CD14-positive monocyte (primary cell): ENCODE data around the gene S100P. TPM values are rescaled to one million over a fixed set of nuclear protein-coding genes. Genes with fewer than 3 reads are reported as not detected.

Source experiments
- DNase-seq, 3 donors: peaks; one replicate each; pipeline ENCODE4 v3.0.0-alpha.2; 2011 to 2022
- H2AFZ ChIP-seq: 2 replicates; pipeline ENCODE4 v1.6.0; 2012; ENCODE audit warnings: mild to moderate bottlenecking, low read depth, low read length, inconsistent platforms; ENCODE audit not compliant: insufficient read depth, poor library complexity, severe bottlenecking
- H3K27ac ChIP-seq, 2 donors: 1 replicate in 1 of 2; 2 replicates in 1 of 2; pipeline ENCODE4 v1.5.1; 2012 to 2013; ENCODE audit warnings: low read length in 2 of 2, control low read depth in 1 of 2, inconsistent platforms in 1 of 2, low read depth in 1 of 2, mild to moderate bottlenecking in 1 of 2
- H3K27me3 ChIP-seq, 2 donors: one replicate each; pipeline versions ENCODE4 v1.6.0 to v1.6.1; 2011 to 2013; ENCODE audit warnings: low read length in 2 of 2; ENCODE audit not compliant: control insufficient read depth in 2 of 2, insufficient read depth in 2 of 2
- H3K36me3 ChIP-seq, 2 donors: replicated peaks in 1 of 2; 1 replicate in 1 of 2; 2 replicates in 1 of 2; pipeline versions ENCODE4 v1.5.1 to v1.6.1; 2012 to 2013; ENCODE audit warnings: low read length in 2 of 2, control low read depth in 1 of 2, inconsistent platforms in 1 of 2, mild to moderate bottlenecking in 1 of 2; ENCODE audit not compliant: insufficient read depth in 2 of 2, control insufficient read depth in 1 of 2
- H3K4me1 ChIP-seq, 2 donors: 1 replicate in 1 of 2; 2 replicates in 1 of 2; pipeline versions ENCODE4 v1.5.1 to v1.6.1; 2012 to 2013; ENCODE audit warnings: low read length in 2 of 2, control low read depth in 1 of 2, inconsistent platforms in 1 of 2, mild to moderate bottlenecking in 1 of 2, moderate library complexity in 1 of 2; ENCODE audit not compliant: insufficient read depth in 2 of 2, control insufficient read depth in 1 of 2
- H3K4me2 ChIP-seq: replicated peaks from 2 replicates; pipeline ENCODE3; 2012; ENCODE audit warnings: low read length, moderate library complexity, mild to moderate bottlenecking; ENCODE audit not compliant: poor library complexity, severe bottlenecking; ENCODE audit errors: extremely low read depth
- H3K4me3 ChIP-seq, 3 experiments: fragments of 200-600 bp in 1 of 3; sonication (generic) in 1 of 3; replicated peaks in 1 of 3; 1 replicate in 2 of 3; 2 replicates in 1 of 3; pipeline ENCODE4 v1.5.1; 2011 to 2013; ENCODE audit warnings: low read length in 3 of 3, mild to moderate bottlenecking in 3 of 3, control low read depth in 2 of 3, low read depth in 2 of 3, inconsistent platforms in 1 of 3, moderate library complexity in 1 of 3
- H3K79me2 ChIP-seq: 2 replicates; pipeline ENCODE4 v1.6.0; 2012; ENCODE audit warnings: mild to moderate bottlenecking, control low read depth, inconsistent platforms, low read length, moderate library complexity; ENCODE audit not compliant: insufficient read depth
- H3K9ac ChIP-seq: 2 replicates; pipeline ENCODE4 v1.6.0; 2017; ENCODE audit warnings: low read length, mild to moderate bottlenecking; ENCODE audit not compliant: insufficient read depth, poor library complexity, severe bottlenecking
- H3K9me3 ChIP-seq, 2 donors: replicated peaks in 1 of 2; 1 replicate in 1 of 2; 2 replicates in 1 of 2; pipeline versions ENCODE4 v1.5.1 to v1.6.1; 2012 to 2013; ENCODE audit warnings: low read length in 2 of 2, control low read depth in 1 of 2; ENCODE audit not compliant: control insufficient read depth in 1 of 2, insufficient read depth in 1 of 2
- H4K20me1 ChIP-seq: 2 replicates; pipeline ENCODE4 v1.6.0; 2012; ENCODE audit warnings: mild to moderate bottlenecking, low read length, control low read depth, moderate library complexity; ENCODE audit not compliant: insufficient read depth
- H3K27ac Mint-ChIP-seq, 7 donors: one replicate each; pipeline ENCODE4 v1.8.0; 2020; ENCODE audit warnings: mild to moderate bottlenecking in 7 of 7, mixed read lengths in 7 of 7, moderate library complexity in 6 of 7, inconsistent platforms in 2 of 7
- H3K27me3 Mint-ChIP-seq, 3 donors: one replicate each; pipeline ENCODE4 v1.8.0; 2021 to 2022; ENCODE audit warnings: low read depth in 3 of 3, mild to moderate bottlenecking in 3 of 3, mixed read lengths in 3 of 3, moderate library complexity in 3 of 3, inconsistent platforms in 1 of 3
- H3K36me3 Mint-ChIP-seq, 2 donors: one replicate each; pipeline ENCODE4 v1.8.0; 2020; ENCODE audit warnings: mixed read lengths in 2 of 2, inconsistent platforms in 1 of 2, mild to moderate bottlenecking in 1 of 2
- H3K4me1 Mint-ChIP-seq: one replicate; pipeline ENCODE4 v1.8.0; 2020; ENCODE audit warnings: mild to moderate bottlenecking, mixed read lengths
- H3K4me3 Mint-ChIP-seq, 2 donors: one replicate each; pipeline ENCODE4 v1.8.0; 2020; ENCODE audit warnings: mild to moderate bottlenecking in 2 of 2, mixed read lengths in 2 of 2, moderate library complexity in 1 of 2
- H3K9me3 Mint-ChIP-seq, 7 donors: one replicate each; pipeline ENCODE4 v1.8.0; 2020 to 2022; ENCODE audit warnings: mixed read lengths in 7 of 7, mild to moderate bottlenecking in 6 of 7, moderate library complexity in 6 of 7, inconsistent platforms in 2 of 7
- WGBS: methylation state at CpG from one replicate; pipeline ENCODE4 v1.1.5; 2013; ENCODE audit warnings: missing lambda C conversion rate; ENCODE audit not compliant: insufficient coverage; 5-methylcytosine and 5-hydroxymethylcytosine counted together
- intact Hi-C, 2 donors: fragments of 100-400 bp; cut with micrococcal nuclease; formaldehyde crosslinking; loops; one replicate each; pipeline versions ENCODE4 v1.15.0 to v1.15.1; 2023
- polyA plus RNA-seq, 3 donors: library from polyadenylated mRNA; depleted of rRNA in 1 of 3; unstranded in 2 of 3; stranded (reverse) in 1 of 3; fragments of 300-500 nt in 2 of 3; fragments of >200 nt in 1 of 3; fragmentation: Illumina TruSeq in 2 of 3; gene quantifications; 1 replicate in 2 of 3; 2 replicates in 1 of 3; pipeline ENCODE4 v1.2.3, GENCODE V29; 2012 to 2021
- TF ChIP-seq, protein P1 (sequence below): fragments of 200-600 bp; IDR thresholded peaks from one replicate; pipeline ENCODE4 v1.8.0; 2022; ENCODE audit warnings: antibody characterized with exemption, mild to moderate bottlenecking

S100P gene
- polyA plus RNA-seq, 3 donors, result 13.6 to 71.2 (median 29.3) TPM

DNA sequence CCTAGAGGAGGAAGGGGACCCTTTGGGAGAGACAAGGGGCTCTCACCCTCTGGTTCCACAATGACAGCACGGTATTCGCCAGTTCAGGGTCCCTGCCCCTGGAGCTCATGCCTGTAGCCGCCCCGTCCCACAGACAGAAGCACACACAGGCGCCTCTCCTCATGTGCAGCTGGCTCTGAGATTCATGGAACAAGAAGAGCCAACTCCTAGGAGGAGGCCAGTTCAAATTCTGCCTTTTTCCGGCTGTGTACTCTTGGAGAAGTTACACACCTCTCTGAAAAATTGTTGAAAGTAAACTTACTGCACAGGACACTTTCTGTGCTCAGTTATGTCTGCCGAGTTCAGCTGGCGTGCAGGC, 37.6 kb downstream of the S100P start:
- Histone ChIP-seq H4K20me1 (no peaks in the 10 kb centered on the region), H3K27ac (no peak overlapping the region), H3K36me3 (no peaks in the 10 kb centered on the region), H3K4me1 (peaks cover 10 to 13% of the 10 kb centered on the region in 2 donors), H3K9me3 (no peaks in the 10 kb centered on the region), H2AFZ (no peak overlapping the region), H3K4me3 (no peak overlapping the region), H3K79me2 (no peaks in the 10 kb centered on the region), H3K4me2 (no peak overlapping the region), H3K27me3 (no peaks in the 10 kb centered on the region), H3K9ac (no peak overlapping the region)
- intact Hi-C loops, result no loop called here
- 95% methylated on average over 6 of the region's 8 CpGs for WGBS
- no peak for DNase-seq
- Mint-ChIP-seq H3K36me3 (no peaks in the 10 kb centered on the region), H3K27ac (no peak overlapping the region), H3K27me3 (peaks cover 2 to 28% (median 7%) of the 10 kb centered on the region in 3 donors), H3K4me3 (no peak overlapping the region), H3K4me1 (peaks cover 10% of the 10 kb centered on the region), H3K9me3 (peaks cover 0 to 4% (median 0%) of the 10 kb centered on the region in 7 donors)
- TF ChIP-seq, protein P1, sequence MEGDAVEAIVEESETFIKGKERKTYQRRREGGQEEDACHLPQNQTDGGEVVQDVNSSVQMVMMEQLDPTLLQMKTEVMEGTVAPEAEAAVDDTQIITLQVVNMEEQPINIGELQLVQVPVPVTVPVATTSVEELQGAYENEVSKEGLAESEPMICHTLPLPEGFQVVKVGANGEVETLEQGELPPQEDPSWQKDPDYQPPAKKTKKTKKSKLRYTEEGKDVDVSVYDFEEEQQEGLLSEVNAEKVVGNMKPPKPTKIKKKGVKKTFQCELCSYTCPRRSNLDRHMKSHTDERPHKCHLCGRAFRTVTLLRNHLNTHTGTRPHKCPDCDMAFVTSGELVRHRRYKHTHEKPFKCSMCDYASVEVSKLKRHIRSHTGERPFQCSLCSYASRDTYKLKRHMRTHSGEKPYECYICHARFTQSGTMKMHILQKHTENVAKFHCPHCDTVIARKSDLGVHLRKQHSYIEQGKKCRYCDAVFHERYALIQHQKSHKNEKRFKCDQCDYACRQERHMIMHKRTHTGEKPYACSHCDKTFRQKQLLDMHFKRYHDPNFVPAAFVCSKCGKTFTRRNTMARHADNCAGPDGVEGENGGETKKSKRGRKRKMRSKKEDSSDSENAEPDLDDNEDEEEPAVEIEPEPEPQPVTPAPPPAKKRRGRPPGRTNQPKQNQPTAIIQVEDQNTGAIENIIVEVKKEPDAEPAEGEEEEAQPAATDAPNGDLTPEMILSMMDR, result no peak

DNA sequence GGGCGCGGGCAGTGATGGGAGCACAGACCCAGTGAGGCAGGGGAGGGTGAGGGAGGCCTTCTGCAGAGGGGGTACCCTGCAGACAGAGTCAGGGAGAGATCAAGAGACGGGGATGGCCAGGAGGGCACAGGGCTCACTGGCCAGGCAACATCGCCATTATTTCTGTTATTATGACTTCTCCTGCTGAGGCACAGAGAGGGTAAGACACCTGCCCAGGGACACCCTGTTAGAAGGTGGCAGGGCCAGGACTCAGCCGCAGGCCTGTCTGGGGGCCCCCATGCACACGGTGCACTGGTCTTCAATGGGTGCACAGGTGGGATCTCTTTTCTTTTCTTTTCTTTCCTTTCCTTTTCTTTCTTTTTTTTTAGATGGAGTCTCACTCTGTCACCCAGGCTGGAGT, 38.1 kb downstream of the S100P start:
- Mint-ChIP-seq H3K4me3 (no peak overlapping the region), H3K36me3 (no peaks in the 10 kb centered on the region), H3K4me1 (peaks cover 10% of the 10 kb centered on the region), H3K9me3 (peaks cover 0 to 4% (median 0%) of the 10 kb centered on the region in 7 donors), H3K27me3 (peaks cover 2 to 30% (median 7%) of the 10 kb centered on the region in 3 donors), H3K27ac (peak overlapping the region in 1 of 7 donors; percentile 19)
- TF ChIP-seq, protein P1, result no peak
- Histone ChIP-seq H4K20me1 (no peaks in the 10 kb centered on the region), H3K4me3 (no peak overlapping the region), H3K9me3 (no peaks in the 10 kb centered on the region), H3K4me2 (no peak overlapping the region), H3K9ac (no peak overlapping the region), H2AFZ (no peak overlapping the region), H3K79me2 (no peaks in the 10 kb centered on the region), H3K36me3 (no peaks in the 10 kb centered on the region), H3K27me3 (no peaks in the 10 kb centered on the region), H3K27ac (no peak overlapping the region), H3K4me1 (peaks cover 10 to 13% of the 10 kb centered on the region in 2 donors)
- DNase-seq, result no peak
- intact Hi-C loops, result no loop called here
- 94% methylated on average over 6 of the region's 6 CpGs for WGBS
